PC-9 (cell line): ENCODE results near the gene CARD11. TPM values are rescaled to one million over a fixed set of nuclear protein-coding genes. Genes with fewer than 3 reads are reported as not detected.

ENCODE experiments used
- BruUV-seq: library from RNA; stranded (reverse); fragments of 400-500 nt; replicated peaks from 2 replicates; lab custom pipeline; 2021; lab: Mats Ljungman, UMichigan
- CTCF ChIA-PET: fragments of 300-600 bp; sonication (Branson Sonifier 250); formaldehyde crosslinking; loops from one replicate; lab custom pipeline; 2022; ENCODE audit warnings: antibody characterized with exemption; lab: Charles Lee
- POLR2A ChIA-PET: fragments of 300-600 bp; sonication (Branson Sonifier 250); formaldehyde crosslinking; loops from one replicate; lab custom pipeline; 2022; ENCODE audit warnings: antibody characterized with exemption; ENCODE audit not compliant: unreplicated experiment; lab: Charles Lee
- DNase-seq, 2 experiments: peaks; one replicate each; pipeline versions ENCODE4 v3.0.0 to v3.0.0-alpha.2; 2015 to 2022; ENCODE audit warnings: mixed read lengths in 1 of 2
- H2AFZ ChIP-seq: fragments of 200-600 bp; sonication (generic); 2 replicates; pipeline ENCODE4 v1.8.1; 2017; ENCODE audit warnings: antibody characterized with exemption
- H3F3A ChIP-seq: fragments of 200-600 bp; sonication (generic); 2 replicates; pipeline ENCODE4 v1.8.1; 2017; ENCODE audit warnings: antibody characterized with exemption, mild to moderate bottlenecking, low read depth; ENCODE audit not compliant: insufficient read depth
- H3K27ac ChIP-seq: fragments of 200-600 bp; sonication (generic); 2 replicates; pipeline ENCODE4 v1.6.1; 2016; ENCODE audit warnings: mixed run types
- H3K27me3 ChIP-seq: fragments of 200-600 bp; sonication (generic); 2 replicates; pipeline ENCODE4 v1.6.1; 2016; ENCODE audit warnings: low read depth, mixed run types; ENCODE audit not compliant: insufficient read depth
- H3K36me3 ChIP-seq: fragments of 200-600 bp; sonication (generic); 2 replicates; pipeline ENCODE4 v1.6.1; 2016; ENCODE audit warnings: low read depth, mixed run types
- H3K4me1 ChIP-seq: fragments of 200-600 bp; sonication (generic); replicated peaks from 2 replicates; pipeline ENCODE4 v1.6.1; 2016; ENCODE audit warnings: mixed run types; ENCODE audit not compliant: insufficient read depth
- H3K4me2 ChIP-seq: fragments of 200-600 bp; sonication (generic); 2 replicates; pipeline ENCODE4 v1.6.1; 2017; ENCODE audit warnings: mixed run types
- H3K4me3 ChIP-seq: fragments of 200-600 bp; sonication (generic); 2 replicates; pipeline ENCODE4 v1.6.1; 2016; ENCODE audit warnings: mixed run types
- H3K79me2 ChIP-seq: fragments of 200-600 bp; sonication (generic); 2 replicates; pipeline ENCODE4 v1.6.1; 2017; ENCODE audit warnings: low read depth, mixed run types
- H3K9me2 ChIP-seq: fragments of 200-600 bp; sonication (generic); 2 replicates; pipeline ENCODE4 v1.8.1; 2017; ENCODE audit warnings: mild to moderate bottlenecking; ENCODE audit not compliant: insufficient read depth
- H3K9me3 ChIP-seq: fragments of 200-600 bp; sonication (generic); 2 replicates; pipeline ENCODE4 v1.8.1; 2016; ENCODE audit warnings: low read depth; ENCODE audit not compliant: insufficient read depth
- H4K20me1 ChIP-seq: fragments of 200-600 bp; sonication (generic); 2 replicates; pipeline ENCODE4 v1.8.1; 2017; ENCODE audit not compliant: insufficient read depth
- EZH2 ChIP-seq: fragments of 200-600 bp; sonication (generic); IDR thresholded peaks from 2 replicates; pipeline ENCODE4 v1.8.0; 2017; ENCODE audit warnings: antibody characterized with exemption, low read depth
- intact Hi-C: fragments of 100-400 bp; cut with micrococcal nuclease; formaldehyde crosslinking; loops from one replicate; pipeline ENCODE4 v1.10.0; 2022; ENCODE audit not compliant: unreplicated experiment
- total RNA-seq: library from RNA; stranded (reverse); gene quantifications from 2 replicates; pipeline ENCODE4 v1.2.3, GENCODE V29; 2021
- TF ChIP-seq, protein P1 (sequence below): fragments of 200-600 bp; sonication (generic); conservative IDR thresholded peaks from 2 replicates; pipeline ENCODE4 v1.6.1; 2017; ENCODE audit warnings: mixed run types, antibody characterized with exemption, mild to moderate bottlenecking, moderate library complexity

The CARD11 gene
- total RNA-seq, 1 experiment from 2014 or later: 62.6 TPM

DNA sequence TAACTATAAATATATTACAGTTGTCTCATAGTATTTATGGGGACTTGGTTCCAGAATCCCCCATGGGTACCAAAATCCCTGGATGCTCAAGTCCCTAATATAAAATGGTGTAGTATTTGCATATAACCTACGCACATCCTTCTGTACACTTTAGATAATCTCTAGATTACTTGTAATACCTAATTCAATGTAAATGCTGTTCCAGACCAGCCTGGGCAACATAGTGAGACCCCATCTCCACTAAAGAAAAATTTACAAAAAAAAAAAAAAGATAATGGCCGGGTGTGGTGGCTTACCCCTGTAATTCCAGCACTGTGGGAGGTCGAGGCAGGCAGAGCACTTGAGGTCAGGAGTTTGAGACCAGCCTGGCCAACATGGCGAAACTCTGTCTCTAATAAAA, 182.2 kb downstream of the CARD11 start:
- Histone ChIP-seq H3K4me2 (no peak overlapping the region), H3K9me2 (no peaks in the 10 kb centered on the region), H3K27ac (no peak overlapping the region), H4K20me1 (no peaks in the 10 kb centered on the region), H3K9me3 (no peaks in the 10 kb centered on the region), H3K36me3 (no peaks in the 10 kb centered on the region), H3K4me3 (no peak overlapping the region), H3K79me2 (no peaks in the 10 kb centered on the region), H2AFZ (no peak overlapping the region), H3K27me3 (no peaks in the 10 kb centered on the region), H3F3A (peaks cover 32% of the 10 kb centered on the region), H3K4me1 (peaks cover 28% of the 10 kb centered on the region)
- no peak for TF ChIP-seq EZH2
- TF ChIP-seq, protein P1, sequence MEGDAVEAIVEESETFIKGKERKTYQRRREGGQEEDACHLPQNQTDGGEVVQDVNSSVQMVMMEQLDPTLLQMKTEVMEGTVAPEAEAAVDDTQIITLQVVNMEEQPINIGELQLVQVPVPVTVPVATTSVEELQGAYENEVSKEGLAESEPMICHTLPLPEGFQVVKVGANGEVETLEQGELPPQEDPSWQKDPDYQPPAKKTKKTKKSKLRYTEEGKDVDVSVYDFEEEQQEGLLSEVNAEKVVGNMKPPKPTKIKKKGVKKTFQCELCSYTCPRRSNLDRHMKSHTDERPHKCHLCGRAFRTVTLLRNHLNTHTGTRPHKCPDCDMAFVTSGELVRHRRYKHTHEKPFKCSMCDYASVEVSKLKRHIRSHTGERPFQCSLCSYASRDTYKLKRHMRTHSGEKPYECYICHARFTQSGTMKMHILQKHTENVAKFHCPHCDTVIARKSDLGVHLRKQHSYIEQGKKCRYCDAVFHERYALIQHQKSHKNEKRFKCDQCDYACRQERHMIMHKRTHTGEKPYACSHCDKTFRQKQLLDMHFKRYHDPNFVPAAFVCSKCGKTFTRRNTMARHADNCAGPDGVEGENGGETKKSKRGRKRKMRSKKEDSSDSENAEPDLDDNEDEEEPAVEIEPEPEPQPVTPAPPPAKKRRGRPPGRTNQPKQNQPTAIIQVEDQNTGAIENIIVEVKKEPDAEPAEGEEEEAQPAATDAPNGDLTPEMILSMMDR: no peak
- no peak for DNase-seq
- POLR2A ChIA-PET: no interaction called here
- CTCF ChIA-PET: no interaction called here
- BruUV-seq: no TSS peak
- intact Hi-C loops: loop anchor here (5.0 kb wide), 2 partner anchors 129 to 409 kb away; no protein-coding TSS in a partner anchor

DNA sequence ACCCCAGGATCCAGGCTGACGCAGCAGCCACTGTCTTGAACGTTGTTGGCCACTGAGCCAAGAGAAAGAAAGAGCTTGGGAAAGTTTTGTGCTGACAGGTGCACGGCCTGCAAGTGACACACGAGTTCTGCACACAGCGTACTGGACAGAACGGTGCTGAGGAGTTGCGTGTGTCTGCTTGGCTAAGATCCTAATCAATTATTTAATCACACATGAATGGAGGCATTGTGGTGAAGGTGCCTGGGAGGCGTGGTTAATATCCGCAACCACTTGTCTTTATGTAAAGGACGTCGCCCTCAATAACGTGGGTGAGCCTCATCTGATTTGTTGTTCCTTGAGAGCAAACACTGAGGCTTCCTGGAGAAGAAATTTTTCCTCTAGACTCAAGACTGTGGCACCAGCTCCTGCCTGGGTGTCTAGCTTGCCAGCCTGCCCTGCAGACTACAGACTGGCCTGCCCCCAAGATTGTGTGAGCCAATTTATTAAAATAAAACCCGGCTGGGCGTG, 183.0 kb downstream of the CARD11 start:
- H4K20me1 ChIP-seq: no peaks in the 10 kb centered on the region
- H3K9me2 ChIP-seq: no peaks in the 10 kb centered on the region
- H3K9me3 ChIP-seq: no peaks in the 10 kb centered on the region
- no peaks in the 10 kb centered on the region for H3K36me3 ChIP-seq
- no TSS peak for BruUV-seq
- no peak overlapping the region for H3K4me3 ChIP-seq
- DNase-seq: no peak
- peaks cover 28% of the 10 kb centered on the region for H3K4me1 ChIP-seq
- ChIA-PET POLR2A (no interaction called here), CTCF (no interaction called here)
- no peak overlapping the region for H2AFZ ChIP-seq
- no peaks in the 10 kb centered on the region for H3K79me2 ChIP-seq
- no peaks in the 10 kb centered on the region for H3K27me3 ChIP-seq
- no peak for TF ChIP-seq EZH2
- TF ChIP-seq, protein P1: no peak
- H3F3A ChIP-seq: peaks cover 32% of the 10 kb centered on the region
- H3K27ac ChIP-seq: no peak overlapping the region
- no peak overlapping the region for H3K4me2 ChIP-seq
- intact Hi-C loops: loop anchor here (5.0 kb wide), 2 partner anchors 128 to 408 kb away; no protein-coding TSS in a partner anchor

DNA sequence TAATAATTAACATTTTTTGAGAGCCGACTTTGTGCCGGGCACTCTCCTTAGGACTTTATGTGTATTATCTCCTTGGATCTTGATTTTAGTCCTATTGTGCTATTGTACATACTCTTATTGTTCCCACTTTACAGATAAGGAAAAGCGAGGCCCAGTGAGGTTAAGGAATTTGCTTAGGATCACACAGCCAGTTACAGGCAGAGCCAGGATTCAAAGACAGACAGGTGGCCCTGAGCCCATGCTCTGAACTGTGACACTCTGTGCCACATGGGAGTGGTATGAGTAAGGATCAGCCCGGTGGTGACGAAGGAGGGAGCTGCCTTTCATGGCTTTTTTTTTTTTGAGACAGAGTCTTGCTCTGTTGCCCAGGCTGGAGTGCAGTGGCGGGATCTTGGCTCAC, 183.7 kb downstream of the CARD11 start:
- no peaks in the 10 kb centered on the region for H3K36me3 ChIP-seq
- H3K27ac ChIP-seq: no peak overlapping the region
- H2AFZ ChIP-seq: no peak overlapping the region
- no TSS peak for BruUV-seq
- no peak overlapping the region for H3K4me2 ChIP-seq
- peaks cover 31% of the 10 kb centered on the region for H3F3A ChIP-seq
- DNase-seq: no peak
- H3K9me2 ChIP-seq: no peaks in the 10 kb centered on the region
- peaks cover 28% of the 10 kb centered on the region for H3K4me1 ChIP-seq
- no peaks in the 10 kb centered on the region for H4K20me1 ChIP-seq
- CTCF ChIA-PET: no interaction called here
- intact Hi-C loops: loop anchor here (5.0 kb wide), 2 partner anchors 128 to 408 kb away; no protein-coding TSS in a partner anchor
- no peaks in the 10 kb centered on the region for H3K9me3 ChIP-seq
- POLR2A ChIA-PET: no interaction called here
- no peak for TF ChIP-seq EZH2
- TF ChIP-seq, protein P1: no peak
- H3K27me3 ChIP-seq: no peaks in the 10 kb centered on the region
- H3K79me2 ChIP-seq: no peaks in the 10 kb centered on the region
- H3K4me3 ChIP-seq: no peak overlapping the region
